Gastrocnemius medialis (tissue), 4 donors: ENCODE data around the gene CASQ2.

Experiments used
- CTCF ChIP-seq, 5 experiments: fragments of 450-650 bp in 3 of 5; fragments of 200-600 bp in 2 of 5; sonication (generic) in 2 of 5; IDR thresholded peaks in 4 of 5; conservative IDR thresholded peaks in 1 of 5; 1 replicate in 4 of 5; 2 replicates in 1 of 5; pipeline ENCODE4 v1.5.1; 2016 to 2019; ENCODE audit warnings: antibody characterized with exemption in 5 of 5, mild to moderate bottlenecking in 3 of 5, moderate library complexity in 3 of 5
- POLR2A ChIP-seq, 2 donors: fragments of 450-650 bp; IDR thresholded peaks; one replicate each; pipeline ENCODE4 v1.6.1; 2017; ENCODE audit warnings: antibody characterized with exemption in 2 of 2, mild to moderate bottlenecking in 2 of 2, moderate library complexity in 2 of 2

GRCh38 chr1:115650961-115651360, 117.6 kb downstream of the CASQ2 start:
- TF ChIP-seq CTCF (IDR thresholded peaks at IDR 0.05 in 4 of 5, conservative IDR thresholded peaks at IDR 0.05 in 1 of 5), result no peak
- no peak for TF ChIP-seq POLR2A (IDR thresholded peaks at IDR 0.05)
